HG03558 (cell line): ENCODE measurements around the gene TMEM40.
"Not testable (repeated sequence)": the region's sequence is repeated elsewhere in the genome, so short reads cannot be mapped to it uniquely, and the experiment has no call there.

ENCODE experiments used
- ATAC-seq: cut with Tn5 transposase; IDR thresholded peaks from one replicate; pipeline ENCODE4 v1.9.1; 2021; ENCODE audit warnings: moderate number of reproducible peaks; ENCODE audit not compliant: unreplicated experiment; ENCODE audit errors: extremely low read depth

Gene TMEM40

DNA sequence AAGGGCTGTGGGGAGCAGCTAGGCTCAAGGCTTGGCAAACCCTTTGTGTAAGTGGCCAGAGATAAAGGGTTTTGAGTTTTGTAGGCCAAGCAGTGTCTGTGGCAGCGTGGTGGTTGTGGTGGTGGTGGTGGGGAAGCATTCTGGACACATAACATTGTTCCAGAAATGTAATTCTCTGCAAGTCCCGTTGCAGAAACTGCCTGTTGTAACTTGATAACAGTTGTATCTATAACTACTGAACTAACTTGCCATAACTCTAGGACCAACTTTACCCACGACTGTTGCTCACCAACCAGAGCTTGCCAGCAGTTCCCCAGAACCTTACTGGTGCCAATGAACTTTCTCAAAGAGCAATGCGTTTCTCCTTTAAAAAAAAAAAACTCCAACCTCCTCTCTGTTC is 18.1 kb upstream of the TMEM40 start:
- no peak for ATAC-seq

DNA sequence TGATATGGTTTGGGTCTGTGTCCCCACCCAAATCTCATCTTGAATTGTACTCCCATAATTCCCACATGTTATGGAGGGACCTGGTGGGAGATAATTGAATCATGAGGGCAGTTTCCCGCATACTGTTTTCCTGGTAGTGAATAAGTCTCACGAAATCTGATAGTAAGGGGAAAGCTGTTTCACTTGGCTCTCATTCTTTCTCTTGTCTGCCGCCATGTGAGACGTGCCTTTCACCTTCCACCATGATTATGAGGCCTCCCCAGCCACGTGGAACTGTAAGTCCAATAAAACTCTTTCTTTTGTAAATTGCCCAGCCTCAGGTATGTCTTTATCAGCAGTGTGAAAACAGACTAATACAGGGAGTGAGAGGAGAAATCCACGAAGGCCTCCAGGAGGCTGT is 16.9 kb upstream of the TMEM40 start:
- ATAC-seq: not testable (repeated sequence)

- ATAC-seq: no peak
Observed at GRCh38 chr3:12775226-12775625, 16.2 kb upstream of the TMEM40 start.

DNA sequence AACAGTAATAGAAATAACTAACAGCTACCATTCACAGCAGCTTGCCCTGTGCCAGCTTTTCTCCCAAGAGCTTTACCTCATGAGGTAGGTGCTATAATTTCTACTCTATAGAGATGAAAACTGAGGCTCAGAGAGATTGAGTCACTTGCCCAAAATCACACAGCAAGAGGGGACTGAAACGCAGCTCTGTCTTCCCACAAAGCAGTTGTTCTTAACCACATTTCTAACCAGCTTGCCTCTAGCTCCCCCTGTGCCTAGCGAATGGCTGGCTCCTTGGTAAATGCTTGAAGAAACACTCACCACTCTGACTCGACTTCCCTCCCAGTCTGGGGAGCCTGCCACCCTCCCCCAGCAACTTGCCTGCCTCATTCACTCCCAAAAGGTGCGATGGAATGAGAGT is 15.6 kb upstream of the TMEM40 start:
- no peak for ATAC-seq

- ATAC-seq: no peak
Observed at GRCh38 chr3:12773710-12774086, 14.6 kb upstream of the TMEM40 start.

DNA sequence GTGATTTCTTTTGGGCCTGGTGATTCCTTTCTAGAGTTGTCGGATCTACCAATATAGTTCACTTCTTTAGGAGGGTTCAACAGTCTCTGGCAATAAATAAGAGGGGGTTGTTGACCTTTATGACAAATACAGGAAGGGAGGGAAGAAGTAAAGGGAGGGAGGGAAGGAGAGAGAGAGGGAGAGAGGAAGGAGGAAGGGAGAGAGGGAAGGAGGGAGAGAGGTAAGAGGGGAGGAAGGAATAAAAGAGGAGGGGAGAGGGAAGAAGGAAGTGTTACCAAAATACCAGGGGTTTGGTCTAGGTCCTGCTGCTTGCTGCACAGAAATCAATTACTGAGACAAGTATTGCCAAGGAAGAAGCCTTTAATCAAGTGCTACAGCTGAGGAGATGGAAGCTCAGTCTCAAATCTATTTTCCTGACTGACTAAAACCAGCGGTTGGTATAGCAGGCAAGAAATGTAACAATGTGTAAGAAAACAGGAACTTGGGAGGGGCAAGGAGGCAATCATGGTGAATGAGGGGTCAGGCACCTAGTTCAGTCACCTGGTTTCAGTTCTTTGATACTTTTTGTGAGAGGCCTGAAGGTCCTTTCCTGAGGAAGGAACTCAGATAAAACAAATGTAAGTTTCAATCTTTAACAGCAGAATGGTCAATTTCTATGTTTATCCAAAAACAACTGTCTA is 14.1 kb upstream of the TMEM40 start:
- ATAC-seq: no peak

DNA sequence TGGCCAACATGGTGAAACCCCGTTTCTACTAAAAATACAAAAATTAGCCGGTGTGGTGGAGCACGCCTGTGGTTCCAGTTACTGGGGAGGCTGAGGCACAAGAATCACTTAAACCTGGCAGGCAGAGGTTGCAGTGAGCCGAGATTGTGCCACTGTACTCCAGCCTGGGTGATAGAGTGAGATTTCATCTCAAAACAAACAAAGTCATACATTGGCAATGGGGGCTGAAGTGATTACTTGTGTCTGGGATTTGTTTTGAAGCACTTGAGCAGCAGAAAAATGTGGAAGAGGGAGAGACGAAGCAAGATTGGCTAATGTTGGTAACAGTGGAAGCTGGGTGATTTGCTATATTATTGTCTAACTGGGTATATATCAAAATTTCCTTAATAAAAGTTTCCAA is 13.4 kb upstream of the TMEM40 start:
- ATAC-seq: no peak

DNA sequence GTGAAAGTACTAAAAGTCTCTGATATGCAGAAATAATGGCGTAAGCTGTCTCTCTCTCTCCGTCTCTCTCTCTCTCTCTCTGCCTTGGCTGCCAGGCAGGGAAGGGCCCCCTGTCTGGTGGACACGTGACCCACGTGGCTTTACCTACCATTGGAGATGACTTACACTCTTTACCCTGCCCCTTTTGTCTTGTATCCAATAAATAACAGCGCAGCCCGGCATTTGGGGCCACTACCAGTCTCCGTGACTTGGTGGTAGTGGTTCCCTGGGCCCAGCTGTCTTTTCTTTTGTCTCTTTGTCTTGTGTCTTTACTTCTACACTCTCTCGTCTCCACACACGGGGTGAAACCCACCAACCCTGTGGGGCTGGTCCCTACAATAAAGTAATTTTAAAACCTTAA is 12.2 kb upstream of the TMEM40 start:
- no peak for ATAC-seq

- no peak for ATAC-seq
Observed at GRCh38 chr3:12769761-12770160, 10.7 kb upstream of the TMEM40 start.

DNA sequence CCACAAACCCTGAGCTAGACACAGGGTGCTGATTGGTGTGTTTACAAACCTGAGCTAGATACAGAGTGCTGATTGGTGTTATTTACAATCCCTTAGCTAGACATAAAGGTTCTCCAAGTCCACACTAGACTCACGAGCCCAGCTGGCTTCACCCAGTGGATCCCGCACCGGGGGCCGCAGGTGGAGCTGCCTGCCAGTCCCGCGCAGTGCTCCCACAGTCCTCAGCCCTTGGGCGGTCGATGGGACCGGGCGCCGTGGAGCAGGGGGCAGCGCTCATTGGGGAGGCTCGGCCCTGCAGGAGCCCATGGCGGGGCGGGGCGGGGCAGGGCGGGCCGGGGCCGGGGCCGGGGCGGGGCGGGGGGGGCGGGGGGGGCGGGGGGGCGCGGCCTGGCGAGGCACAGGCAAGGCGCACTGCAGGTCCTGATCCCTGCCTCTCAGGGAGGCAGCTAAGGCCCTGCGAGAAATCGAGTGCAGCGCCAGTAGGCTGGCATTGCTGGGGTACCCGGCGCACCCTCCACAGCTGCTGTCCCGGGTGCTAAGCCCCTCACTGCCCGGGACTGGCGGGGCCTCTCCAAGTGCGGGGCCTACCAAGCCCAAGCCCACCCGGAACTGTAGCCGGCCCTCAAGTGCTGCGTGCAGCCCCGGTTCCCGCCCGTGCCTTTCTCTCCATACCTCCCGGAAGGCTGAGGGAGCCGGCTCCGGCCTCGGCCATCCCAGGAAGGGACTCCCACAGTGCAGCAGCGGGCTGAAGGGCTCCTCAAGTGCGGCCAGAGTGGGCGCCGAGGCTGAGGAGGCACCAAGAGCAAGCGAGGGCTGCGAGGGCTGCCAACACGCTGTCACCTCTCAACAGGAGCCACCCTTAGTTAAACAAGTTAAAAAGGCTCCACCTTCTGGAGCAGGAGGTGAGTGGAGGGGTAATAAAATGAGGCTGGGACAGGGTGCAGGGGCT is 9.8 kb upstream of the TMEM40 start:
- no peak for ATAC-seq

- ATAC-seq: no peak
Observed at GRCh38 chr3:12766541-12766940, 7.5 kb upstream of the TMEM40 start.

GRCh38 chr3:12764171-12764776 is 5.2 kb upstream of the TMEM40 start:
- ATAC-seq: no peak

GRCh38 chr3:12759693-12760565 is 870 bp upstream of the TMEM40 start:
- ATAC-seq: no peak

DNA sequence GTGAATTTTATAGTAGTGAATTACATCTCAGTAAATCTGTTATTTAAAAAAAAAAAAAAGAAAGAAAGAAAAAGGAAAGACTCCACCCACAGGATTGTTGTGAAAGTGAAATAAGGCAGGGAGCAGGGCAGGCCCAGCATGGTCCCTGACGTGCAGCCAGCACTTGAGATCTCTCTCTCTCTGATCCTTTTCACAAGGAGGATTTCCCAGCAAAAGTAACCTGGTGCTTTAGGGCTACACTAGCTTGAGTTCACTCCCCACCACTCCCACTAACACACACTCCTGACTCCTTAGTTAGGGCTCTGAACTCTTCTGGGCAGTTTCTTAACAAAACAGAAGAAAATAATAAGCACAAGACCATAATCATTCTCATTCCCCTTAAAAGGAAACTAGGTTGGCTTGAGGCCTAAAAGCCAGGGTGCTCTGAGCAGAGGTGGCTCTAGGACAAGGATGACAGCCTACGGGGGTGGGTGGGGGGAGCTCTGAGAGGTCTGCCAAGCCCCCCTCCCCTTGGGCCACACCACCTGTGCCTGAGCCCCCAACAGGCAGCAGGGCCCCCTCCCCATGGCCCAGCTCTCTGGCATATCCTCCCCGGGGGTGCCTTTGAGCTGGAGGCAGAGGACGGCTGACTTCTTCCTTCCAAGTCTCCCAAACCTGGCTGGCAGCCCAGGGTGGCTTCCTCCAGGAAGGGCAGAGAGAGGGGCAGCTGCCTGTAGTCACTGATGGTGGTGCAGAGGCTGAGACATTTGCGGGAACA is 856 bp downstream of the TMEM40 start:
- no peak for ATAC-seq

- no peak for ATAC-seq
Observed at GRCh38 chr3:12756635-12757034, 2.4 kb downstream of the TMEM40 start.

GRCh38 chr3:12756175-12756574 is 2.9 kb downstream of the TMEM40 start:
- no peak for ATAC-seq

DNA sequence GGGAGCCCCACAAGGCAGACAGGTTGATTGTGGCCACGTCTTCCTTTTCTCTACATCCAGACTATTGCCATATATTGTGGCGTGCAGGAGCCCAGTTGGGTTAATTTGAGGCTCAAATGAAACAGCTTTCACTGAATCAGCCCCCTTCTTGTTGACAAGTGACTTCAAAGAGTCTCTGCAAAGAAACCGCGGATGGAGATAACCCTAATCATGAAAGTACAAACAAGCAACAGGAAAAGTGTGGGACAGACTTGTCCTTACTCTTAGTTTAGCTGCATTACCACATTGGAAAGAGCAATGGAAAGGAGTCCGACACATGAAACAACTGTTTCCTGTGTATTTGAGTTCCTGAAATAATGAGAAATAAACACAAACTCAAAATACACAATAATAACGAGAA is 3.3 kb downstream of the TMEM40 start:
- ATAC-seq: no peak

DNA sequence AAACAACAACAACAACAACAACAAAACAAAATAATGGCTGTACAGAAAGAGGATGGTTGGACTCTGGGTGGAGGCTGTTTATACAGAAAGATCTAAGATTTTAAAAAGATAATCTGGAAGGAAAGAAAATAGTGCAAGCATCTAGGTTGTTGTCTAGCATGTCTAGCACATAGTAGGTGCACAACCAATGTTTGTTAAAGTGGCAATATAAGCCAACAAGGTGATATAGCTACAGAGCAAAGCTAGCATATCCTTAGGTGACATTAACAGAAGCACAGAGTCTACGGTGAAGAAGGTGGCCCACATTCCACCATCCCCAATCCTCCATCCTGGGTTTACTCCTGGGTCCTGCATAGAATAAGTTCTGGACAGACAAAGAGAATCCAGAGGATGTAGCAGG is 4.7 kb downstream of the TMEM40 start:
- ATAC-seq: no peak

DNA sequence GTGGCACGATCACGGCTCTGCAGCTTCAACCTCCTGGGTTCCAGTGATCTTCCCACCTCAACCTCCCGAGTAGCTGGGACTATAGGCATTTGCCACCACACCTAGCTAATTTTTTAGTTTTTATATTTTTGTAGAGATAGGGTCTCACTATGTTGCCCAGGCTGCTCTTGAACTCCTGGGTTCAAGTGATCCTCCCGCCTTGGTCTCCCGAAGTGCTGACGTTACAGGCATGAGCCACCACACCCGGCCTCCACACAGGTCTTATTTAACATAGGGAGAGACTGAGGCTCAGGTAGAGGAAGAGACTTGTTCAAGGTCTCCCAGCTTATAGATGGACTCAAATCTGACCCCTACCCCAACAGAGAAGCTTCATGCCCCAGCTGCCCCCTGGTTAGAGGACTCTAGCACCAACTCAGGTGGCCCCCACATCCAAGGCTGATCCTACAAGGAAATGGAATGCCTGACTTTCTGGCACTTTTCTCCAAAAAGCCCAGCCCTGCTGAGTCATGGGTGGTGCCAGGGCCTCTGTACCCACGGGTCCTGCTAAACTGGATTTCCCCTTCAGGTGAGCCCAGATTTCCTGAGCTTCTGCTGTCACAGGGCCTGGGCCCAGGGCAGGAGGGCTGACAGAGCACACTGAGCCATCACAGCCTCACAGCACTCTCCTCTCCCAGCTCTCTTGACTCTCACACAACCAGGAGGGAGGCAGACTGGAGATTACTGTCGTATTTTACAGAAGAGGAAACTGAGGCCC is 5.6 kb downstream of the TMEM40 start:
- no peak for ATAC-seq
